ENCODE measurements around the gene BCL2L11.

BCL2L11 gene

GRCh38 chr2:111120253-111121027, at the start of gene BCL2L11:
TSS of gene BCL2L11 (plus strand) at chr2:111120914. CDS start at chr2:111123746, 2,832 bp downstream.
- peak; percentile 72 for ATAC-seq
- TF ChIP-seq TOX (CRISPR knock-in tag; IDR thresholded peaks at IDR 0.05; ENCODE audit: borderline replicate concordance) (no peak), ZFP3 (CRISPR knock-in tag; IDR thresholded peaks at IDR 0.05) (no peak), ISL1 (CRISPR knock-in tag; IDR thresholded peaks at IDR 0.05) (no peak), POU6F1 (CRISPR knock-in tag; IDR thresholded peaks at IDR 0.05; ENCODE audit: borderline replicate concordance, low read depth) (no peak), ZC3H10 (CRISPR knock-in tag; IDR thresholded peaks at IDR 0.05) (no peak), TSHZ2 (CRISPR knock-in tag; IDR thresholded peaks at IDR 0.05) (no peak), PPARA (CRISPR knock-in tag; IDR thresholded peaks at IDR 0.05; ENCODE audit: borderline replicate concordance) (no peak), ZNF70 (CRISPR knock-in tag; IDR thresholded peaks at IDR 0.05) (no peak), ARNTL (CRISPR knock-in tag; IDR thresholded peaks at IDR 0.05; ENCODE audit: borderline replicate concordance, low read depth) (no peak), RARB (CRISPR knock-in tag; IDR thresholded peaks at IDR 0.05) (no peak), ZFP30 (CRISPR knock-in tag; IDR thresholded peaks at IDR 0.05) (no peak), BACH2 (CRISPR knock-in tag; IDR thresholded peaks at IDR 0.05; ENCODE audit: borderline replicate concordance) (no peak), ZNF565 (CRISPR knock-in tag; conservative IDR thresholded peaks at IDR 0.05; ENCODE audit: low read depth) (no peak), PATZ1 (CRISPR knock-in tag; IDR thresholded peaks at IDR 0.05; ENCODE audit: borderline replicate concordance) (no peak), ESRRG (CRISPR knock-in tag; IDR thresholded peaks at IDR 0.05) (no peak), TCF4 (CRISPR knock-in tag; IDR thresholded peaks at IDR 0.05; ENCODE audit: borderline replicate concordance) (no peak), CREB5 (CRISPR knock-in tag; IDR thresholded peaks at IDR 0.05; ENCODE audit: low read depth) (no peak), SNAI2 (CRISPR knock-in tag; IDR thresholded peaks at IDR 0.05) (no peak), CSRNP3 (CRISPR knock-in tag; IDR thresholded peaks at IDR 0.05) (no peak), OSR1 (CRISPR knock-in tag; IDR thresholded peaks at IDR 0.05) (no peak)

- peak; percentile 81 for ATAC-seq
- no peak for TF ChIP-seq SNAI2 (CRISPR knock-in tag; IDR thresholded peaks at IDR 0.05)
- TF ChIP-seq GLIS3 (CRISPR knock-in tag; IDR thresholded peaks at IDR 0.05), result no peak
- no peak for TF ChIP-seq TCF4 (CRISPR knock-in tag; IDR thresholded peaks at IDR 0.05; ENCODE audit: borderline replicate concordance)
- no peak for TF ChIP-seq ZFP30 (CRISPR knock-in tag; IDR thresholded peaks at IDR 0.05)
- no peak for TF ChIP-seq CSDC2 (CRISPR knock-in tag; IDR thresholded peaks at IDR 0.05)
- no peak for TF ChIP-seq CSRNP3 (CRISPR knock-in tag; IDR thresholded peaks at IDR 0.05)
- no peak for TF ChIP-seq OSR1 (CRISPR knock-in tag; IDR thresholded peaks at IDR 0.05)
- no peak for TF ChIP-seq ZNF8 (CRISPR knock-in tag; IDR thresholded peaks at IDR 0.05)
- TF ChIP-seq TSHZ2 (CRISPR knock-in tag; IDR thresholded peaks at IDR 0.05), result no peak
- no peak for TF ChIP-seq ZFP3 (CRISPR knock-in tag; IDR thresholded peaks at IDR 0.05)
- no peak for TF ChIP-seq RARB (CRISPR knock-in tag; IDR thresholded peaks at IDR 0.05)
- TF ChIP-seq ZNF70 (CRISPR knock-in tag; IDR thresholded peaks at IDR 0.05), result no peak
- TF ChIP-seq ESRRG (CRISPR knock-in tag; IDR thresholded peaks at IDR 0.05), result no peak
- TF ChIP-seq ZNF565 (CRISPR knock-in tag; conservative IDR thresholded peaks at IDR 0.05; ENCODE audit: low read depth), result no peak
- TF ChIP-seq TOX (CRISPR knock-in tag; IDR thresholded peaks at IDR 0.05; ENCODE audit: borderline replicate concordance), result no peak
Observed at GRCh38 chr2:111071600-111072171, 49.0 kb upstream of the BCL2L11 start.
